RWPE2 (cell line): Measurements from ENCODE around the gene WFDC5.
"Not testable (repeated sequence)": the region's sequence is repeated elsewhere in the genome, so short reads cannot be mapped to it uniquely, and the experiment has no call there.

Experiments used
- ATAC-seq: fragments of 200-7000 bp; cut with Tn5 transposase; 3 replicates; pipeline ENCODE4 v1.9.1; 2021; ENCODE audit warnings: low read depth
- DNase-seq: peaks from one replicate; pipeline ENCODE4 v3.0.0-alpha.2; 2020; ENCODE audit warnings: low spot score
- H3K27ac ChIP-seq: fragments of 450-650 bp; 2 replicates; pipeline ENCODE4 v1.5.1; 2017; ENCODE audit warnings: mild to moderate bottlenecking; ENCODE audit not compliant: poor library complexity, severe bottlenecking
- H3K27me3 ChIP-seq: fragments of 250-450 bp; sonication (Bioruptor Pico); 2 replicates; pipeline ENCODE4 v1.5.1; 2021; ENCODE audit warnings: mild to moderate bottlenecking, moderate library complexity; ENCODE audit not compliant: insufficient read depth, poor library complexity, severe bottlenecking
- H3K36me3 ChIP-seq: fragments of 250-450 bp; sonication (Bioruptor Pico); 2 replicates; pipeline ENCODE4 v1.5.1; 2020; ENCODE audit warnings: low read depth, mild to moderate bottlenecking, moderate library complexity
- H3K4me1 ChIP-seq: fragments of 250-450 bp; sonication (Bioruptor Pico); 2 replicates; pipeline ENCODE4 v1.5.1; 2021; ENCODE audit warnings: mild to moderate bottlenecking, moderate library complexity; ENCODE audit not compliant: insufficient read depth, poor library complexity, severe bottlenecking
- H3K4me3 ChIP-seq: fragments of 250-450 bp; sonication (Bioruptor Pico); 2 replicates; pipeline ENCODE4 v1.5.1; 2021; ENCODE audit warnings: mild to moderate bottlenecking, moderate library complexity; ENCODE audit not compliant: severe bottlenecking
- H3K9me3 ChIP-seq: fragments of 250-450 bp; sonication (Bioruptor Pico); 2 replicates; pipeline ENCODE4 v1.5.1; 2021; ENCODE audit warnings: mild to moderate bottlenecking, moderate library complexity; ENCODE audit not compliant: severe bottlenecking
- TF ChIP-seq, protein P1 (sequence below): fragments of 450-650 bp; IDR thresholded peaks from one replicate; pipeline ENCODE4 v1.5.1; 2017; ENCODE audit warnings: mild to moderate bottlenecking, moderate library complexity; ENCODE audit not compliant: poor library complexity, severe bottlenecking

The WFDC5 gene

DNA sequence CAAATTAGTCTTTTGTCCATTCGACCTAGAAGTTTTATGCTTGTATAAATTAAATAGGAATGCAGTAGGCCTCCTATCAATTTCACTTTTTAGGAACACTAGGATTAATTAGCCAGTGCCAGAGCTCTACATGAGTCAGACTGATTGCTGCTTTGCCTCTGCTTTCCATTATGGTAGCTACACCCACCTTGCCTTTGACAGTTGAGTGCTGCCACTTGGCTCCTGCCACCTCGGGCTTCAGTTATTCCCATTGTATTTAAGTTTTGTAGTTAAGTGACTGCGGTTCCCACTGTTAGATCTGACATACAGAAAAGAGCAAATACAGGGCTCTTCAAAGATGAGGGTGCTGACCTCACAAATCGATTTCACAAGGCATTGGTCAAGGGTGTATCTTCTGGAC is 25.9 kb upstream of the WFDC5 start:
- no peak for ATAC-seq
- no peaks in the 10 kb centered on the region for H3K4me1 ChIP-seq

DNA sequence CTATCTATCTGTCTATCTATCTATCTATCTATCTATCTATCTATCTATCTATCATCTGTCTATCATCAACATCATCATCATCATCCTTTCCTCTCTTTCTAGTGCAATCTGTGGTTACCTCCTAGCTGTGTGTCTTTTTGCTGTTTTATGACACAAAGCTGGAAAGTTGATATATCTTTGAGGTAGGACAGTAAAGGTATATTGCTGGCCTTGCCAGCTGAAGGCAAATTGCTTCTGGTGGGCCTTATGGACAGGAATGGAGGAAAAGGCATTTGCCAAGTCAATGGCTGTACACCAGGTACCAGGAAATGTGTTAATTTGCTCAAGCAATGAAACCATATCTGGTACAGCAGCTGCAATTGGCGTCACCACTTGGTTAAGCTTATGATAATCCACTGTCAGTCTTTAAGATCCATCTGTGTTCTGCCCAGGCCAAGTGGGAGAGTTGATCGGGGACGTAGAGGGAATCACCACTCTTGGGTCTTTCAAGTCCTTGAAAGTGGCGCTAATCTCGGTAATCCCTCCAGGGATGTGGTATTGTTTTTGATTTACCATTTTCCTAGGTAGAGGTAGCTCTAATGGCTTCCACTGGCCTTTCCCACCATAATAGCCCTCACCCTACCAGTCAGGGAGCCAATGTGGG is 24.9 kb upstream of the WFDC5 start:
- not testable (repeated sequence) for DNase-seq

More for the DNA sequence above, 25.9 kb upstream of the WFDC5 start:
- peaks cover 11% of the 10 kb centered on the region for H3K27me3 ChIP-seq
- H3K36me3 ChIP-seq = no peaks in the 10 kb centered on the region
- H3K27ac ChIP-seq = no peak overlapping the region
- TF ChIP-seq, protein P1, sequence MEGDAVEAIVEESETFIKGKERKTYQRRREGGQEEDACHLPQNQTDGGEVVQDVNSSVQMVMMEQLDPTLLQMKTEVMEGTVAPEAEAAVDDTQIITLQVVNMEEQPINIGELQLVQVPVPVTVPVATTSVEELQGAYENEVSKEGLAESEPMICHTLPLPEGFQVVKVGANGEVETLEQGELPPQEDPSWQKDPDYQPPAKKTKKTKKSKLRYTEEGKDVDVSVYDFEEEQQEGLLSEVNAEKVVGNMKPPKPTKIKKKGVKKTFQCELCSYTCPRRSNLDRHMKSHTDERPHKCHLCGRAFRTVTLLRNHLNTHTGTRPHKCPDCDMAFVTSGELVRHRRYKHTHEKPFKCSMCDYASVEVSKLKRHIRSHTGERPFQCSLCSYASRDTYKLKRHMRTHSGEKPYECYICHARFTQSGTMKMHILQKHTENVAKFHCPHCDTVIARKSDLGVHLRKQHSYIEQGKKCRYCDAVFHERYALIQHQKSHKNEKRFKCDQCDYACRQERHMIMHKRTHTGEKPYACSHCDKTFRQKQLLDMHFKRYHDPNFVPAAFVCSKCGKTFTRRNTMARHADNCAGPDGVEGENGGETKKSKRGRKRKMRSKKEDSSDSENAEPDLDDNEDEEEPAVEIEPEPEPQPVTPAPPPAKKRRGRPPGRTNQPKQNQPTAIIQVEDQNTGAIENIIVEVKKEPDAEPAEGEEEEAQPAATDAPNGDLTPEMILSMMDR = no peak
- H3K4me3 ChIP-seq = no peak overlapping the region
- H3K9me3 ChIP-seq = no peaks in the 10 kb centered on the region
- DNase-seq = no peak

DNA sequence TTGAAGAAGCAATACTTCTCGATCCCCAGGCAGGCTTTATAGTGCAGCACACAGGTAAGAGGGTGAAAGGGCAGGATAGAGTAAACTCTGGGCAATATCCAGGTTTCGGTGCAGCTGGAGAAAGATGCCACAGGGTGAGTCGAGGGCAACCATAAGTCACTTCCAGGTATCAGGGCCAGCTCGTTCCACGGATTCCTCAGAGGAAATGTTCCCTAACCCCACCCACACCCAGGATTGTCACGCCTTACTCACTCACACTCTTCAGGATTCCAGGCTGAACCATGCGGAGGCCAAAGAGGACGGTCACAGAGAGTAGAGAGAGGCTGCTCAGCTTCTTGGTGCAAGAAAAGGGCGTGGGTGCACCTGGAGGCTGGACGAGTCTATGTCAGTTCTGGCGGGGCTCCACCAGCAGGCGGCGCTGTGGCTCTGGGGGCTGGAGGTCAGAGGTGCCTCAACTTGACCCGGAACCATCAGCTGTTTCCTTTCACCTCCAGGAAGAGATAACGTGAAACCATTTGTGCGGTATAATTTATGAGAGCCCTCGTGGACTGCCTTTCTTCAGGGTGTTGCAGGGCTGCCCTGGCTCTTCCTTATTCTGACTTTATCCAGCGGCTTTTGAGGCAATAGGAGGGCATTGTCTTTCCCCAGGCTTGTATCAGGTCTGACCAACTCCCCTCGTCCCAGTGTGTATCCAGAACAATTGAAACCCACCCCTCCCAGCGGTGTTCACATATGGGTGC is 23.8 kb upstream of the WFDC5 start:
- TF ChIP-seq, protein P1 = peak; percentile 100
- H3K9me3 ChIP-seq = no peaks in the 10 kb centered on the region
- no peaks in the 10 kb centered on the region for H3K27me3 ChIP-seq
- DNase-seq (peak; percentile 89), ATAC-seq (peak; percentile 91)
- H3K4me3 ChIP-seq = no peak overlapping the region
- H3K4me1 ChIP-seq = no peaks in the 10 kb centered on the region
- H3K27ac ChIP-seq = no peak overlapping the region
- H3K36me3 ChIP-seq = no peaks in the 10 kb centered on the region

More for the DNA sequence above, 24.9 kb upstream of the WFDC5 start:
- not testable (repeated sequence) for ATAC-seq, H3K27ac ChIP-seq, H3K4me1 ChIP-seq, H3K36me3 ChIP-seq, H3K4me3 ChIP-seq, H3K27me3 ChIP-seq, H3K9me3 ChIP-seq

DNA sequence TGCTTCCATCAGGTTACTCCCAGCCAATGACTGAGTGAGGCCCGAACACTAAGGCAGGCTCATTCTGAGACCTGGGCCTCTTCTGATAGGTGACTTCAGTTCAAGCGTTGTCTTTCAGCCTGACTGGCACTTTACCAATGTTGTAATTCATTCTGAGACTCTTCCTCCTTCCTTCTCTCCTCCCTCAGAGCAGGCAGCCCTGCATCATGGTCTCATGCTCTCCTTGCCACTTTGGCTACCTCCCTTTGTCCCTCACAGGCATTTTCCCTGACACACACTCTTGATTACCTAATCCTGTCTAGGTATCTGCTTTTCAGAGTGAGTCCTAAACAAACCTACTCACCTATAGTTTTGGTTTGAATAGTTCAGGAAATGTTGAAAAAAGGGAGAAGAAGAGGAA is 21.9 kb upstream of the WFDC5 start:
- DNase-seq (no peak), ATAC-seq (no peak)
- TF ChIP-seq, protein P1 = no peak
- no peak overlapping the region for H3K27ac ChIP-seq
- no peaks in the 10 kb centered on the region for H3K27me3 ChIP-seq
- H3K9me3 ChIP-seq = no peaks in the 10 kb centered on the region
- no peaks in the 10 kb centered on the region for H3K4me1 ChIP-seq
- no peak overlapping the region for H3K4me3 ChIP-seq
- H3K36me3 ChIP-seq = no peaks in the 10 kb centered on the region

- Histone ChIP-seq H3K4me1 (peaks cover 2% of the 10 kb centered on the region), H3K36me3 (no peaks in the 10 kb centered on the region), H3K27ac (no peak overlapping the region), H3K27me3 (no peaks in the 10 kb centered on the region), H3K4me3 (no peak overlapping the region), H3K9me3 (no peaks in the 10 kb centered on the region)
- ATAC-seq (peak; percentile 99), DNase-seq (no peak)
- TF ChIP-seq, protein P1 = no peak
Measured at GRCh38 chr20:45128099-45128498, 13.1 kb upstream of the WFDC5 start.
